Mucosa of descending colon (tissue), 3 donors: Measurements from ENCODE around the gene JPH4. TPM values are rescaled to one million over a fixed set of nuclear protein-coding genes. Genes with fewer than 3 reads are reported as not detected.

Source experiments
- ATAC-seq: fragments of 200-7000 bp; cut with Tn5 transposase; one replicate; pipeline ENCODE4 v1.9.1; 2020; ENCODE audit warnings: mild to moderate bottlenecking, moderate library complexity
- DNase-seq, 3 donors: peaks; one replicate each; pipeline ENCODE4 v3.0.0-alpha.2; 2020
- H3K36me3 ChIP-seq: fragments of 200-600 bp; one replicate; pipeline ENCODE4 v1.8.0; 2021; ENCODE audit warnings: low read depth, mild to moderate bottlenecking
- H3K4me1 ChIP-seq: fragments of 200-600 bp; one replicate; pipeline ENCODE4 v1.8.0; 2021; ENCODE audit warnings: low read depth, mild to moderate bottlenecking
- H3K4me3 ChIP-seq: fragments of 200-600 bp; one replicate; pipeline ENCODE4 v1.8.0; 2021; ENCODE audit warnings: mild to moderate bottlenecking
- H3K9me3 ChIP-seq: fragments of 200-600 bp; one replicate; pipeline ENCODE4 v1.8.0; 2021; ENCODE audit warnings: mild to moderate bottlenecking
- intact Hi-C, 2 donors: fragments of 100-400 bp; cut with DNase I in 1 of 2; cut with micrococcal nuclease in 1 of 2; formaldehyde crosslinking; loops; one replicate each; pipeline versions ENCODE4 v1.11.0 to v1.11.1; 2022; cut with DNase I, micrococcal nuclease
- total RNA-seq, 3 donors: library from RNA; stranded (reverse); fragmentation: NEBNext Ultra II Directional in 2 of 3; extraction: Animal tissue kit (Norgen Biotek cat#: 25700) in 2 of 3; gene quantifications; one replicate each; pipeline versions ENCODE4 v1.2.1 to v1.2.4, GENCODE V29; 2021 to 2023
- TF ChIP-seq, protein P1 (sequence below): fragments of 200-600 bp; IDR thresholded peaks from one replicate; pipeline ENCODE4 v1.8.0; 2022; ENCODE audit warnings: antibody characterized with exemption, mild to moderate bottlenecking
- donor health status: DM: no; HTN: no; CAD: no; lungs with moderate emphysema.
- donor health status: DM: no; HTN: no; CAD: no.
- donor health status: DM: no; HTN: yes; CAD: no.

The JPH4 gene
- total RNA-seq, 3 donors from 2014 or later = 0.26 to 3.7 (median 0.87) TPM

DNA sequence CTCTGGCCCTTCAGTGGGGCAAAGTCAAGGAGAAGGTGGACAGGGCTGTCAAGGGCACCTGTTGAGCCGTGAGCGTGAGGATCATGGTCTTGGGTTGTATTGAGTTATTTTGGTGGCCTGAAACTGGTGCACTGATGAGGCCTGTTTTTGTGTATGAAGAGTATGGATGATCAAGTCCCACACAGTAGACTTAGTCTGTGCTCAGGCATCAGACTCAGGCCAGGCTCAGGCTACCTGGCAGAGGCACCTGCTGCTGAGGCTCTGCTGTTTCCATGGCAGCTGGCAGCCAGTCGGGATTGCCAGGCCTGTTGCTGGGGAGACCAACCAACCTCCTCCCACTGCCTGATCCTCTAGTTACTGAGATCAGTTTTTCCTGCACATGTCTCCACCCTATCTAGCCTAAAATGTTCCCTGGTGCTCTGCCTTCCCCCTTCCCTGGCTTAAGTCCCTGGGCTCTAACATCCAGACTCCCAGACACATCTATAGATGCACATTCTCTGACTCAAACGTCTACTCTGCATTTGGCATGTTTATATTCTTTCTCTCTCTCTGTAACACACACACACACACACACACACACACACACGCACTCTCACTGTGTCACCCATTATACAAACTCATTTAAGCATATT, 5.1 kb downstream of the JPH4 start:
- intact Hi-C loops = no loop called here
- H3K4me3 ChIP-seq = no peak overlapping the region
- H3K36me3 ChIP-seq = no peaks in the 10 kb centered on the region
- TF ChIP-seq, protein P1, sequence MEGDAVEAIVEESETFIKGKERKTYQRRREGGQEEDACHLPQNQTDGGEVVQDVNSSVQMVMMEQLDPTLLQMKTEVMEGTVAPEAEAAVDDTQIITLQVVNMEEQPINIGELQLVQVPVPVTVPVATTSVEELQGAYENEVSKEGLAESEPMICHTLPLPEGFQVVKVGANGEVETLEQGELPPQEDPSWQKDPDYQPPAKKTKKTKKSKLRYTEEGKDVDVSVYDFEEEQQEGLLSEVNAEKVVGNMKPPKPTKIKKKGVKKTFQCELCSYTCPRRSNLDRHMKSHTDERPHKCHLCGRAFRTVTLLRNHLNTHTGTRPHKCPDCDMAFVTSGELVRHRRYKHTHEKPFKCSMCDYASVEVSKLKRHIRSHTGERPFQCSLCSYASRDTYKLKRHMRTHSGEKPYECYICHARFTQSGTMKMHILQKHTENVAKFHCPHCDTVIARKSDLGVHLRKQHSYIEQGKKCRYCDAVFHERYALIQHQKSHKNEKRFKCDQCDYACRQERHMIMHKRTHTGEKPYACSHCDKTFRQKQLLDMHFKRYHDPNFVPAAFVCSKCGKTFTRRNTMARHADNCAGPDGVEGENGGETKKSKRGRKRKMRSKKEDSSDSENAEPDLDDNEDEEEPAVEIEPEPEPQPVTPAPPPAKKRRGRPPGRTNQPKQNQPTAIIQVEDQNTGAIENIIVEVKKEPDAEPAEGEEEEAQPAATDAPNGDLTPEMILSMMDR = no peak
- peaks cover 16% of the 10 kb centered on the region for H3K4me1 ChIP-seq
- no peaks in the 10 kb centered on the region for H3K9me3 ChIP-seq
- no peak for DNase-seq
- ATAC-seq = no peak

DNA sequence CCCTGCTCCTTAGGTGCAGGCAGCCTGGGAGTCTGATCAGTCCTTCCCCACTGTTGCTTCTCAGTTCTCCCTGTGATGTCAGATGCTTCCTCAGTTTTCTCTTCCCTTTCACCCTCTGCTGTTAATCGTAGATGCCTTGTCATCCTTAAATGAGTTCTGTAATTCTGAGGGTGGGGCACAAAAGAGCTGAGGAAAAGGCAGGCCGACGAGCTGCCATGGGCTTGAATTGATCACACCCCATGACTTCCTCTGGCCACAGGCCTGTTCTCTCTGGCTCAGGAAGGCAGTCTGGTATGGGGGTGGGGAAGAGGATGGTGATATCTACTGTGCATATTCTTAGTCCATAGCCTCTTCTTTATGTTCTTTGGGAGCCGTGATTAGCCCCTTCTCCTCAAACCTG, 5.8 kb downstream of the JPH4 start:
- no peaks in the 10 kb centered on the region for H3K36me3 ChIP-seq
- no peak for DNase-seq
- intact Hi-C loops = no loop called here
- TF ChIP-seq, protein P1 = no peak
- H3K4me3 ChIP-seq = no peak overlapping the region
- ATAC-seq = no peak
- no peaks in the 10 kb centered on the region for H3K9me3 ChIP-seq
- peaks cover 16% of the 10 kb centered on the region for H3K4me1 ChIP-seq

DNA sequence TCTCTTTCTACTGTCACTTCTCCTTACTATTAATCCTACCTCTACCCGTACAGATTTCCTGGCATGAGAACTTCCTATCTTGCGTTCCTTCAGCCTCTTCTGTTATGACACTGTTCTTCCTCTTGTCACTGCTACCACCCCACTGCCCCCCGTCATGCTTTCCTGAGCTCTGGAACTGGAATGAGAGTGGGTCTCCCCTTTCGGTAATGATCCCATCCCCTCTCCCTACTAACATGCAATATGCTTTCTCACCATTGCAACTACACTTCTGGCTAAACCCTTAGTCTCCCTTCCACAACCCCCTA, 6.1 kb downstream of the JPH4 start:
- Histone ChIP-seq H3K4me3 (no peak overlapping the region), H3K9me3 (no peaks in the 10 kb centered on the region), H3K4me1 (peaks cover 13% of the 10 kb centered on the region), H3K36me3 (no peaks in the 10 kb centered on the region)
- TF ChIP-seq, protein P1 = no peak
- no peak for ATAC-seq
- intact Hi-C loops = no loop called here
- no peak for DNase-seq

DNA sequence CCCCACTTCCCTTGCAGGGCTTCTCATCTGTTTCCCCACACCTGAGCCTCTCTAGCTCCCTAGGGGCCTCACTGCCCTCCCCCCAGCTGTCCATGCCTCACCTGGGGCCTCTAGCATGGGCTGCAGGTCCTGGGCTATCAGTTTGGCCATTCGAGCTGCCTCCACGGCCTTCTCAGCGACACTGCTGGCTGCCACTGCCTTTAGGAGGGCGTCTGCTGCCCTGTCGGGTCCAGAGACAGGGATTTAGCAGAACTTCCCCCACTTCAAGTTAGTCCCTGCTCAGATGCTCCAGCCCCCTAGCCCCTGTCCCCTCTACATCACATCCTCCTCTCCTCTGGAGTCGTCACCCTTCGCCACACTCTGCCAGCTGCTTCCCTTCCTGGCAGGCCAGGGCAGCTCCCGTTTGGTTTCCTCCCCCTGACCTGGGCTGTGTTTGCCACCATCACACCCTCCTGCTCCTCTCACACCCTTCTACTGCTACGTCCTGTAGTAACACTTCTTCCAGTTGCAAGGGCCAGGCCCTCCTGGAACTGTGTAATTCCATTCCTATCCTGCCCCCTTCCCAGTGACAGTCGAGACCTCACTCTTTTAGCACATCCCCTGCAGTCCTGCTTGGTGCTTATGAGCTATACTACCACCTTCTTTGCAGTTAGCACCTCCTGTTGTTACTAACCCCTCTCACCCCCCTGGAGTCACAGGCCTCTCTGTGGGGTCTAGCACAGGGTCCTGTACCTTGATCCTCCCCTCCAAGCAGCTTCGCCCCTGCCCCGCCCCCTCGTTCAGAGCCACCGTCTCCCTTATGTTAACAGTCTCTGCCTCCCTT, 6.7 kb downstream of the JPH4 start:
- no peak for DNase-seq
- TF ChIP-seq, protein P1 = no peak
- H3K9me3 ChIP-seq = no peaks in the 10 kb centered on the region
- no peak for ATAC-seq
- intact Hi-C loops = no loop called here
- peaks cover 8% of the 10 kb centered on the region for H3K4me1 ChIP-seq
- no peaks in the 10 kb centered on the region for H3K36me3 ChIP-seq
- no peak overlapping the region for H3K4me3 ChIP-seq

DNA sequence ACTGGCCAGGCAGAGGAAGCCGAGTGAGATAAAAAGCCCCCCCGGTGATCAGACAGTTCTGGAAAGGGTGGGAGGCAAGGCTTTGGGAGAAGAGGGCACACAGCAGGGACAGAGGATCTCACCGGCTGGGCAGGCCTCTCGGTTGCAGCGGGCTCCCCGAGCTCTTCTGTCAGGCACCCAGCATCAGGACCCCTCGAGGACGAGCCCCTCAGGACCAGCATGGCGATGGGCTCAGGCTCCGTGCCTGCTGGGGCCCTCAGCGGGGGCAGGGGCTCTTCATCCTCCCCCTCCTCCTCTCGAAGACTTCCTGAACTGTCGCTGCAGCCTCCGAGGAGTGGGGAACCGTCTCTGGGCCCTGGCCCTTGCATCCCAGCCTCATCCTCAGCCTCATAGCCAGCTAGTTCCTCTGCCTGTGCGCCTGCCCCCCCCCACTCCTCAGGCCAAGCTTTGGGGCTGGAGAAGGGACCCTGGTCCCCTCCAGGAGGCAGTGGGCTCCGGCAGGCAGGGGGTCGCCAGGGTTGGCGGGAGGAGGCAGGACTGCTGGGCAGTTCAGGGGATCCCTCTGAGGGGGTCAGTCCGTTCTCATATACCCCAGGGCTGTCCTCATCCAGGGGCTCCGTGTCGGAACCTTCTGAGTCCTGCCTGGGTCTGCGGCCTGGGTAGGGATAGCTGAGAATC, 7.6 kb downstream of the JPH4 start:
- intact Hi-C loops = no loop called here
- Histone ChIP-seq H3K9me3 (no peaks in the 10 kb centered on the region), H3K4me3 (no peak overlapping the region), H3K4me1 (no peaks in the 10 kb centered on the region), H3K36me3 (no peaks in the 10 kb centered on the region)
- ATAC-seq (no peak), DNase-seq (no peak)
- TF ChIP-seq, protein P1 = no peak
